ENCODE measurements around the gene PDE4A.

Gene PDE4A

DNA sequence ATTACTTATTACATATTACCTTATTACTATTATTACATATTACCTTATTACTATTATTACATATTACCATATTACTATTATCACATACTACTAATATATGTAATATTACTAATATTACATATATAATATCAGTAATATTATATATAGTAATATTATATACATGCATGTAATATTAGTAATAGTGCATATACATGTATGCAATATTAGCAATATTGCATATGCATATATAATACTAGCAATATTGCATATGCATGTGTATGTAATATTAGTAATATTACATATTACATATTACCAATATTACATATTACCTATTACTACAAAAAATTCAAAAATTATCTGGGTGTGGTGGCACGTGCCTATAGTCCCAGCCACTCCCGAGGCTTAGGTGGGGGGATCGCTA, 22.4 kb downstream of the PDE4A start:
- no peaks in the 10 kb centered on the region for H3K27me3 ChIP-seq (ENCODE audit: insufficient read depth, low read length, poor library complexity)
- H3K4ac ChIP-seq (ENCODE audit: low read depth, low read length) = no peak overlapping the region
- no peaks in the 10 kb centered on the region for H3K79me2 ChIP-seq (ENCODE audit: control insufficient read depth, insufficient read depth, low read length)
- H3K36me3 ChIP-seq (ENCODE audit: control insufficient read depth, insufficient read depth, low read length) = no peaks in the 10 kb centered on the region
- no peak overlapping the region for H3K27ac ChIP-seq (ENCODE audit: low read depth, low read length)
- H3K79me1 ChIP-seq (ENCODE audit: low read length) = no peaks in the 10 kb centered on the region
- H2BK5ac ChIP-seq (ENCODE audit: low read length) = no peak overlapping the region
- H2BK15ac ChIP-seq (replicated peaks; ENCODE audit: low read depth) = no peak overlapping the region
- no peak for DNase-seq
- no peak overlapping the region for H3K4me2 ChIP-seq (ENCODE audit: low read length)
- WGBS (ENCODE audit: extremely low coverage, insufficient coverage, low lambda C conversion rate) = no CpG with 5 or more reads among the region's 3 CpGs
- no peak overlapping the region for H4K8ac ChIP-seq (ENCODE audit: low read depth, low read length)
- no peak overlapping the region for H2BK120ac ChIP-seq (ENCODE audit: low read depth, low read length)
- H3K23ac ChIP-seq (ENCODE audit: low read length) = no peak overlapping the region
- H3K18ac ChIP-seq (ENCODE audit: low read length) = no peak overlapping the region
- H2AK5ac ChIP-seq (ENCODE audit: low read length) = no peak overlapping the region
- H3K9ac ChIP-seq (ENCODE audit: low read length) = no peak overlapping the region
- H4K5ac ChIP-seq (ENCODE audit: low read length) = no peak overlapping the region
- H3K4me1 ChIP-seq (ENCODE audit: control insufficient read depth, low read depth, low read length) = no peaks in the 10 kb centered on the region
- H3K56ac ChIP-seq (ENCODE audit: low read length) = no peak overlapping the region
- H3K4me3 ChIP-seq (ENCODE audit: low read length) = no peak overlapping the region

- Histone ChIP-seq H3K23ac (ENCODE audit: low read length) (no peak overlapping the region), H3K9ac (ENCODE audit: low read length) (no peak overlapping the region), H3K18ac (ENCODE audit: low read length) (no peak overlapping the region), H3K4me1 (ENCODE audit: control insufficient read depth, low read depth, low read length) (no peaks in the 10 kb centered on the region), H3K79me2 (ENCODE audit: control insufficient read depth, insufficient read depth, low read length) (no peaks in the 10 kb centered on the region), H3K27ac (ENCODE audit: low read depth, low read length) (no peak overlapping the region), H3K79me1 (ENCODE audit: low read length) (no peaks in the 10 kb centered on the region), H3K4me3 (ENCODE audit: low read length) (no peak overlapping the region), H2AK5ac (ENCODE audit: low read length) (no peak overlapping the region), H3K4ac (ENCODE audit: low read depth, low read length) (no peak overlapping the region), H4K8ac (ENCODE audit: low read depth, low read length) (no peak overlapping the region), H4K5ac (ENCODE audit: low read length) (no peak overlapping the region), H3K4me2 (ENCODE audit: low read length) (no peak overlapping the region), H2BK15ac (replicated peaks; ENCODE audit: low read depth) (no peak overlapping the region), H2BK5ac (ENCODE audit: low read length) (no peak overlapping the region), H3K36me3 (ENCODE audit: control insufficient read depth, insufficient read depth, low read length) (no peaks in the 10 kb centered on the region), H2BK120ac (ENCODE audit: low read depth, low read length) (no peak overlapping the region), H3K56ac (ENCODE audit: low read length) (no peak overlapping the region), H3K27me3 (ENCODE audit: insufficient read depth, low read length, poor library complexity) (no peaks in the 10 kb centered on the region)
- no peak for DNase-seq
- WGBS (ENCODE audit: extremely low coverage, insufficient coverage, low lambda C conversion rate) = no CpG with 5 or more reads among the region's 7 CpGs
Measured at GRCh38 chr19:10449037-10449436, 28.7 kb downstream of the PDE4A start.

GRCh38 chr19:10450191-10450852, 30.0 kb downstream of the PDE4A start:
- no peak overlapping the region for H3K23ac ChIP-seq (ENCODE audit: low read length)
- H3K27me3 ChIP-seq (ENCODE audit: insufficient read depth, low read length, poor library complexity) = no peaks in the 10 kb centered on the region
- H2BK5ac ChIP-seq (ENCODE audit: low read length) = no peak overlapping the region
- no peak overlapping the region for H3K4me2 ChIP-seq (ENCODE audit: low read length)
- no peak overlapping the region for H3K27ac ChIP-seq (ENCODE audit: low read depth, low read length)
- no peak for DNase-seq
- no peak overlapping the region for H3K4me3 ChIP-seq (ENCODE audit: low read length)
- no peaks in the 10 kb centered on the region for H3K79me2 ChIP-seq (ENCODE audit: control insufficient read depth, insufficient read depth, low read length)
- H3K18ac ChIP-seq (ENCODE audit: low read length) = no peak overlapping the region
- H3K79me1 ChIP-seq (ENCODE audit: low read length) = no peaks in the 10 kb centered on the region
- H3K56ac ChIP-seq (ENCODE audit: low read length) = no peak overlapping the region
- H2BK120ac ChIP-seq (ENCODE audit: low read depth, low read length) = no peak overlapping the region
- H4K5ac ChIP-seq (ENCODE audit: low read length) = no peak overlapping the region
- no peak overlapping the region for H3K9ac ChIP-seq (ENCODE audit: low read length)
- no peak overlapping the region for H4K8ac ChIP-seq (ENCODE audit: low read depth, low read length)
- no peak overlapping the region for H3K4ac ChIP-seq (ENCODE audit: low read depth, low read length)
- H2AK5ac ChIP-seq (ENCODE audit: low read length) = no peak overlapping the region
- no peak overlapping the region for H2BK15ac ChIP-seq (replicated peaks; ENCODE audit: low read depth)
- no peaks in the 10 kb centered on the region for H3K4me1 ChIP-seq (ENCODE audit: control insufficient read depth, low read depth, low read length)
- no peaks in the 10 kb centered on the region for H3K36me3 ChIP-seq (ENCODE audit: control insufficient read depth, insufficient read depth, low read length)
- WGBS (ENCODE audit: extremely low coverage, insufficient coverage, low lambda C conversion rate) = no CpG with 5 or more reads among the region's 14 CpGs

DNA sequence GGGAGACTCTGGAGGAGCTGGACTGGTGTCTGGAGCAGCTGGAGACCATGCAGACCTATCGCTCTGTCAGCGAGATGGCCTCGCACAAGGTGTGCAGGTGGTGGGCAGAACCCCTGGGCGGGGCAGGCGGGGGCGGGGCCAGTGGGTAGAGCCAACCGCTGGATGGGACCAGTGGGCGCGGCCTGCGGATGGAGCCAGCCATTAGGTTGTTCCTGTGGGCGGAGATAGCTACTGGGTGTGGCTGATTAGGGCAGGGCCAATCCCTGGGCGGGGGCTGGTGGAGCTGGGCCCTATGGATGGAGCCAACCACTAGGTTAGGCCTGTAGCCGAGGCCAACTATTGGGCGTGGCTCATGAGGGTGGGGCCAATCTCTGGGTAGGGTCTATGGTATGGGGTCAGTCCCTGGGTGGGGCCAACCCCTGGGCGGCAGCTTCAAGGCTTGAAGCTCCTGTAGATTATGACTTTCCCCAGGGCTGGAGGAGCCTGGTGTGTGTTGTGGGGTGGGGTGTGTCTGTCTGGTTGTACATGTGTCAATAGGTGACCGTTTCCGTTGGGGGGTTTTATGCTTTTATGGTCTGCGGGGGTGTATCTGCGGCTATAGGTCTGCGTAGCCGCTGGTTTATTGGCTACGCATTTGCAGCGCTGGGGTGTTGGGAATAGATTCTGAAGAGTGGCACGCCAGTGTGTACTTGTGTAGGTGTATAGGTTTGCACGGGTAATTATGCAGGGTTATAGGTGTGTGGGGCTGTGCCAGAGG, 30.7 kb downstream of the PDE4A start:
- H2AK5ac ChIP-seq (ENCODE audit: low read length) = no peak overlapping the region
- no peak overlapping the region for H2BK5ac ChIP-seq (ENCODE audit: low read length)
- no peak overlapping the region for H2BK15ac ChIP-seq (replicated peaks; ENCODE audit: low read depth)
- H3K27ac ChIP-seq (ENCODE audit: low read depth, low read length) = no peak overlapping the region
- no peaks in the 10 kb centered on the region for H3K4me1 ChIP-seq (ENCODE audit: control insufficient read depth, low read depth, low read length)
- no peak overlapping the region for H3K4ac ChIP-seq (ENCODE audit: low read depth, low read length)
- no peaks in the 10 kb centered on the region for H3K79me1 ChIP-seq (ENCODE audit: low read length)
- H3K4me3 ChIP-seq (ENCODE audit: low read length) = no peak overlapping the region
- H3K56ac ChIP-seq (ENCODE audit: low read length) = no peak overlapping the region
- H3K4me2 ChIP-seq (ENCODE audit: low read length) = no peak overlapping the region
- no peak overlapping the region for H2BK120ac ChIP-seq (ENCODE audit: low read depth, low read length)
- no peak overlapping the region for H3K23ac ChIP-seq (ENCODE audit: low read length)
- H3K27me3 ChIP-seq (ENCODE audit: insufficient read depth, low read length, poor library complexity) = no peaks in the 10 kb centered on the region
- H3K18ac ChIP-seq (ENCODE audit: low read length) = no peak overlapping the region
- H3K79me2 ChIP-seq (ENCODE audit: control insufficient read depth, insufficient read depth, low read length) = no peaks in the 10 kb centered on the region
- H4K8ac ChIP-seq (ENCODE audit: low read depth, low read length) = no peak overlapping the region
- DNase-seq = peak; percentile 55
- no peaks in the 10 kb centered on the region for H3K36me3 ChIP-seq (ENCODE audit: control insufficient read depth, insufficient read depth, low read length)
- H4K5ac ChIP-seq (ENCODE audit: low read length) = no peak overlapping the region
- no peak overlapping the region for H3K9ac ChIP-seq (ENCODE audit: low read length)
- WGBS (ENCODE audit: extremely low coverage, insufficient coverage, low lambda C conversion rate) = no CpG with 5 or more reads among the region's 25 CpGs

- Histone ChIP-seq H3K79me1 (ENCODE audit: low read length) (no peaks in the 10 kb centered on the region), H3K79me2 (ENCODE audit: control insufficient read depth, insufficient read depth, low read length) (no peaks in the 10 kb centered on the region), H3K18ac (ENCODE audit: low read length) (no peak overlapping the region), H3K36me3 (ENCODE audit: control insufficient read depth, insufficient read depth, low read length) (no peaks in the 10 kb centered on the region), H3K4ac (ENCODE audit: low read depth, low read length) (no peak overlapping the region), H4K8ac (ENCODE audit: low read depth, low read length) (no peak overlapping the region), H3K4me2 (ENCODE audit: low read length) (no peak overlapping the region), H3K27ac (ENCODE audit: low read depth, low read length) (no peak overlapping the region), H2BK5ac (ENCODE audit: low read length) (no peak overlapping the region), H3K56ac (ENCODE audit: low read length) (no peak overlapping the region), H3K23ac (ENCODE audit: low read length) (no peak overlapping the region), H3K4me1 (ENCODE audit: control insufficient read depth, low read depth, low read length) (no peaks in the 10 kb centered on the region), H3K4me3 (ENCODE audit: low read length) (no peak overlapping the region), H2AK5ac (ENCODE audit: low read length) (no peak overlapping the region), H2BK120ac (ENCODE audit: low read depth, low read length) (no peak overlapping the region), H2BK15ac (replicated peaks; ENCODE audit: low read depth) (no peak overlapping the region), H3K9ac (ENCODE audit: low read length) (no peak overlapping the region), H4K5ac (ENCODE audit: low read length) (no peak overlapping the region), H3K27me3 (ENCODE audit: insufficient read depth, low read length, poor library complexity) (no peaks in the 10 kb centered on the region)
- WGBS (ENCODE audit: extremely low coverage, insufficient coverage, low lambda C conversion rate) = no CpG with 5 or more reads among the region's 25 CpGs
- no peak for DNase-seq
Measured at GRCh38 chr19:10452726-10453618, 32.6 kb downstream of the PDE4A start.

Data from mesendoderm (in vitro differentiated cells).